ENCODE measurements around the gene SAYSD1.

DNA sequence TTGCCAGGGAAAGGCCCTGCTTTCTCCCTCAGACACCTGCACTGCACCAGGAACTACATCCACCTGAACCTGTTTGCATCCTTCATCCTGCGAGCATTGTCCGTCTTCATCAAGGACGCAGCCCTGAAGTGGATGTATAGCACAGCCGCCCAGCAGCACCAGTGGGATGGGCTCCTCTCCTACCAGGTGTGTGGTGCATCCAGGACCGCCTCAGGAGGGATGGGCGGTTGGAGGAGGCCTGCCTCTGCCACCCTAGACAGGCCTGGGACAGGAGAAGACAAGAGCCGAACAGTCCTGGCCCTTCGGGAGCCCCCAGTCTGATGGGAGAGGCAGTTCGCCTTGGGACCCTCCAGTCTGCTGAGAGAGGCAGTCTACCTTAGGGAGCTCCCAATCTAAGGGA, 42.2 kb downstream of the SAYSD1 start:
- TF ChIP-seq POLR2A (IDR thresholded peaks at IDR 0.05), result no peak
- no peak for TF ChIP-seq CTCF (IDR thresholded peaks at IDR 0.05)
